Activated CD8-positive, alpha-beta memory T cell treated with anti-CD3 and anti-CD28 coated beads for 48 hours (primary cell): ENCODE measurements around the gene EXOSC2.

ENCODE experiments used
- DNase-seq, 3 experiments: peaks; one replicate each; pipeline ENCODE4 v3.0.0-alpha.2; 2020; ENCODE audit warnings: low read depth in 2 of 3, low spot score in 2 of 3

Gene EXOSC2

DNA sequence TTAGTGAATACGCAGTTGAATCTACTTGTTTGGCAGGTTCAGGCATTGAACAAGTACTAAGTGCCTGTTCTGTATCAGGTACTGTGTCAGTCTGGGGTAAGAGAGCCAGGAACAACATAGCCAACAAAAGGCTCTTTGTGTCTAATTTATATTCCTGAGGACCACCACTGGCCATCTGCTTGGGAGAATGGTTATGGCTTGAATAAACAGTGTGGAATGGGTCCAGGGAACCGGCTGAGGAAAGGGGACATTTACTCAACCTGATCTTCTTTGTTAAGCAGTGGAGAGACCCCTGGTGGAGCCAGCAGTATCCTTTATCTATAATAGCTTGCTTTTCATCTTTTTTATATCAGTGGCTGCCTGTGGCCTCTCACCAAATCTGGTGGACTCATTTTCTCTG is 38.6 kb downstream of the EXOSC2 start:
- no peak for DNase-seq

DNA sequence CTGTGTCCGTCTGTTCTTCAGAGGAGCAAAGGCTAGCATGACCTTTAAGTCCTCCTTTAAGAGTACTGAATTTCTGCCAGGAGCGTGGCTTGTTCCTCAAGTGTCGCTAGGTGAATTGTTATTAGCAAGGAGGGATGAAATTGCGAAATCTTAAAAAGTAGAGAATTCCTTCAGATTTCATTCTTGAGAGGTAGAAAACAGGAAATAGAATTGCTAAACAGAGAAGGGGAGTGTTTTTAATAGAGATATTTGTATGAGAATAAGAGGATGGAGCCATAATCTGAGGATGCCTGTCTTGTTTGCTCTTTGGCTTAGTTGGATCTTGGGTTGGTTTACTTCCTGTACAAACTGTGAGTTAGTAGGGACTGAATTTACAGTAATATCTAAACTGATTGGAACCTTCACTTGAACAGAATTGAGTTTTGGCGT is 39.2 kb downstream of the EXOSC2 start:
- DNase-seq = no peak

DNA sequence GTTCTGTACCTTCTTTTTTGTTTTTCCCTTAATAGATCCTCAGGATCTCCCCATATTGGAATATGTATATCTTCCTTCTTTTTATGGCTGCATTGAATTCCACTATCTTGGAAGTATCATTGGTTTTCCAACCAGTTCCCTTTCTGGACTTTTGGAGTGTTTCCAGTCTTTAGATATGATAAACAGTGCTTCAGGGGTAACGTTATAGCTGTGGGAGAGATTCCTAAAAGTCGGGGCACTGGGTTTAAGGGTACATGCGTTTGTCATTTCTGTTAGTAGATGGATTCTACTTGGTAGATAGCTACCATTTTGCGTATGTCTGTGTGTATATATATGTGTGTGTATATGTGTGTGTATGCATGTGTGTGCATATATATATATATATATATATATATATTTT is 42.0 kb downstream of the EXOSC2 start:
- DNase-seq = no peak

DNA sequence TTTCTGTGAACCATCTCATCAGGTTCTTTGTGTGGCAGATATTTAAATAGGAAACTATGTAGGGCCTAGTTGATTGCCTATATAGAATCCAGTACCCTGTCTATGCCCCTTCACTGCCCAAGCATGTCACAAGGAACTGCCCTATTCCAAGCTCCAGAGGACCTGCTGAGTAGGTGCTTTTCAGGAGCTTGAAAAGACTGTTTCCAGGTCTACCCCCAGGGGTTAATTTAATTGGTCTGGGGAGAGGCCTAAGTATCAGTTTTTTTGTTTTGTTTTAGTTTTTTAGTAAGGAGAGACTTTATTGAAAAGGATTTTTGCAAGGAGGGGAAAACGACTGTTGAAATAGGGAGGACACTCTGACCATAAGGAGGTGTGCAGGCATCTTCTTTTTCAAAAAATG is 43.3 kb downstream of the EXOSC2 start:
- no peak for DNase-seq

DNA sequence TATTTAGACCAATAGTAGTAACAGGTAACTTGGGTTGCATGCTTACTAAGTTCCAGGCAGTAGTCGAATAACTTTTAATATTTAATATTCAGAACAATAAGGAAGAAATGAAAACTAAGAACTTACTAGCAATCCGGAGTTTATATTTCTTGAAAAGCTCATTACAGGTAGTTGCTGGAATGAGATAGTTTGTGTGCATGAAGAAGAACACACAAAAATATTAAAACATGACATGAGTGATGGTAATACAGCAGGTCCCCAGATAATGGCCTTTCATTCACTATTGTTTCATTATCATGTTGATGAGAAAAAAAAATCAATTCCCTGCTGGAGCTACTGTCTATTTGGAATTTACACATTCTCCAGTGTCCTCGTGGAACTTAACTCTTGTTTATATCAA is 44.7 kb downstream of the EXOSC2 start:
- no peak for DNase-seq

DNA sequence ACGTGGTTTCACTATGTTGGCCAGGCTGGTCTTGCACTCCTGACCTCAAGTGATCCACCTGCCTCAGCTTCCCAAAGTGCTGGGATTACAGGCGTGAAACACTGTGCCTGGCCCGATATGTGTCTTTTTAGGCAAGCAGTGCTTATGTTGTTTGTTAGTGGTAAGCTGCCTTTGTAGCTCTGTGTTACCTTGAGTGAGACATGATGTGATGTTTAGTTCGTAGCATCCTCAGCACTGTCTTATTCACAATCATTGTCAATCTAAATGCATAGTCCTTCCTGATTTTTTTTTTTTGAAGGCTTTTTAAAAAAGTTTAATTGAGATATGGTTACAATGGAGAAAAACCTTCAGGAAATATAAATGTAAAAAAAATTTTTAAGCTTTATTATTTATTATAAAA is 45.5 kb downstream of the EXOSC2 start:
- DNase-seq = no peak

DNA sequence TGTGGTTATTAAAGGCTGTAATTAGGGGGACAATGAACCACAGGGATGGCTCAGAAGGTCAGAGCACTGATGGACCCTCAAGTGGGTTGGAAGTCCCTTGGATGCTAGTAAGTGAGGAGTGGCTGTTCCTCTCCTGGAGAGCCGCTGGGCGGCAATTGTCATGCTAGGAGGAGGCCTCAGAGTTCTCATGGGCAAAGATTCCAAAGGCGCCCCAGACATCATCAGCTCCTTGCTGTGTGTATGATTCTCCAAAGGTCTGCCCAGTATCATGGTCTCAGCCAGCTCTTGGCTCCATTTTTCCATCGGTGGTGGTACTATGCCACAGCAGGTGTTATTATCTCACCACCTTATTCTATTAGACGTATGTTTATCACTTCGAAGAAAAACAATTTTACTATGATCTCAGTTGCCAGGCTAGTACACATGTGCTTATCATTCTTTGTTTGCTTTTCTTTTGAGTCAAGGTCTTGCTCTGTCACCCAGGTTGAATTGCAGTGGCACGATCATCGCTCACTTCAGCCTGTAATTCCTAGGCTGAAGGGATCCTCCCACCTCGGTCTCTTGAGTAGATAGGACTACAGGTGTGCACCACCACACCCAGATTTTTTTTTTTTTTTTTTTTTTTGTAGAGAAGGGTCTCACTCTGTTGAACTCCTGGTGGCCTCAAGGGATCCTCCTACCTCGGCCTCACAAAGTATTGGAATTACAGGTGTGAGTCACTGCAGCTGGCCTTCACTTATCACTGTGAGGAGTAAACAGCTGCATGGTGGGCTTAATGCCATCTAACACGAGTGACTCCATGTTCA is 46.8 kb downstream of the EXOSC2 start:
- DNase-seq = no peak

DNA sequence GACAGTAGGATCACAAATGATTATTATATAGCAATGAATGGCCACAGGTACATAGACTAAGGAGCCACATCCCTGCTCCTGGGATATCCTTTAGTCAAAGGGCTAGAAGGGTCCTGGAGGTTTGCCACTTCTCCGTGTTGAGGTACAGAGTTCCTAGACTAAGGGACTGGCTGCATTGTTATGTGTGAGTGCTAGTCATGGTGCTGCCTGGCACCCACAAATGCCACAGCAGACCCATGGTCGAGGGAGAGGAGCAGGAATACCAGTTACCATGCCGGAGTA is 47.4 kb downstream of the EXOSC2 start:
- no peak for DNase-seq

DNA sequence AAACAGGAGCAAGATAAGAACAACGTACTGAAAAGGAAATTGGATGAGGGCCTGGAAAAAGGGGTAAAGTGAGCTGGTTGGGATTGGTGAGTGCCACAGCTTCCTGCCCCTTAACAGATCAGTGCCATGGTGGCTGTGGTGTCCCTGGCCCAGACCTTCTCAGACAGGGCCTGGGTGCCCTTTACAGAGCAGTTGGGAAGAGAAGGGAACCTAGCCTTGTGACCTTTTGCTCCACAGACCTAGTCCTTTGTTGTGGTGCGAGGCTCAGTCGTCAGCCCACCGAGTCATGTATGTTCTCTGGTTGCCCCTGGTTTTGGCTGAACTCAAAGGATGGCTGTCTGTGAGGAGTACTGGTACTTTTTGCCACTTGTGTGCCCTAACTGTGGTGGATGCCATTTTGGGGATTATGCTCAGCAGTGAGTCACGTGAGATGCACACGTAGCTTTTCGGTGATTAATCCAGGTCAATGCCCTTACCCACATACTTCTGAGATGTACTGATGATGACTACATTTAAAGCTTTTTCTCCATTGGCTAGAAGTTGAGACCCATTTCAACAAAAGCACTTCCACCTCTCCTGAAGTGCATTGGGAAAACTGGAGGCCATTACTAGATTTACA is 48.4 kb downstream of the EXOSC2 start:
- no peak for DNase-seq

DNA sequence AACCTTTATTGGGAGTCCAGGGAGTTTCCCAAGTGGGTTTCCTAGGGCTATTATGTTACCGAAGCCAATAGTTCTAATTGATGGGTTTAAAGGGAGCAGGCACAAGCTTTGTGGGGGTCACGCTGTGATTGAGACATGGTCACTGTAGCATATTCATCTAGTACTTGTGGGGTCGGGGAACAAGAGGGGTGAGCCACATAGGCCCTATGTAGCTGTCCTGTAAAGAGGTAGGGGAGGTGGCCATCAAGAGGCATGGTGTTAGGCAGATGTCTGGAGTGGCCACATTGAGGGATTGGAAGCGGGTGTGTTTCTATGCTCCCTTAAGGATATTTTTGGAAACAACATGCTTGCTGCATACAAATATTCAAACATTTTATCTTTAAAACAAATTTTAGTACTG is 50.1 kb downstream of the EXOSC2 start:
- no peak for DNase-seq

DNA sequence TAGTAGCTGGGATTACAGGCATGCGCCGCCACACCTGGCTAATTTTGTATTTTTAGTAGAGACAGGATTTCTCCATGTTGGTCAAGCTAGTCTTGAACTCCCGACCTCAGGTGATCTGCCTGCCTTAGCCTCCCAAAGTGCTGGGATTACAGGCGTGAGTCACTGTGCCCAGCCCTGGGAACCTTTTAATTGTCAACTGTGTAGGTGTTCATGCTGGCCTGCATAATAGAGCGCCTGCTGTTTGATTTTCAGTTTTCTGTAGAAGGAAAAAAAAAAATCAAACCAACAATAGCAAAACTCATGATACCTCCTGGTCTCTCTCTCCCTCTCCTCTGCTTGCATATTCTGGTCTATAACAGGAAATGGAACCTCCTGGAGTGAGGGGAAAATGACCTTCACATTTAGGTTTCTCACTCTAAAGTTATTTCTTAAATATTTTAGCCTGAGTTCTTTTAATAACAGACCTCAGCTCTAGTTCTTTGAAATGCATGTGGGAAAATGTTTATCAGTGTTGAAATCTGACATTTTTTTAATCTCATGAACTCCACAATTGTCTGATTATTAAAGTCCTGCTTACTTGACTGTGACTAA is 51.7 kb downstream of the EXOSC2 start:
- DNase-seq = no peak

DNA sequence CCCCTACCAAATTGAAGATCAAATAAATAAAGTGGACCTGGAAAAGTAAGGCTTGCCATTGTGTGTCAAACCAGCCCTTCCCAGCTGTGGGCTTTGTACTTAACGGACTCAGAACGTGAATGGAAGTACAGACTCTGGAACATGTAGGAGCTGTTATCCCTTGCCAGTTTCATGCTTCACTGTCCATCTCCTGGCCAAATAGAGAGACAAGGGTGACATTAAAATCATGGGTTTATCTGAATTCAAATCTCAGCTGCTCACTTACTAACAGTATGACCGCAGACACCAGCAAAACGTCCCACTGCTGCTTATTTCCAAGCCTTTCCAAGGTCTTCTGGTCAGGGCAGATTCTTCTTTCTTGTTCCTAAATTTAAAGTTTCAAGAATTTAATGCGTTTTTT is 52.2 kb downstream of the EXOSC2 start:
- no peak for DNase-seq

DNA sequence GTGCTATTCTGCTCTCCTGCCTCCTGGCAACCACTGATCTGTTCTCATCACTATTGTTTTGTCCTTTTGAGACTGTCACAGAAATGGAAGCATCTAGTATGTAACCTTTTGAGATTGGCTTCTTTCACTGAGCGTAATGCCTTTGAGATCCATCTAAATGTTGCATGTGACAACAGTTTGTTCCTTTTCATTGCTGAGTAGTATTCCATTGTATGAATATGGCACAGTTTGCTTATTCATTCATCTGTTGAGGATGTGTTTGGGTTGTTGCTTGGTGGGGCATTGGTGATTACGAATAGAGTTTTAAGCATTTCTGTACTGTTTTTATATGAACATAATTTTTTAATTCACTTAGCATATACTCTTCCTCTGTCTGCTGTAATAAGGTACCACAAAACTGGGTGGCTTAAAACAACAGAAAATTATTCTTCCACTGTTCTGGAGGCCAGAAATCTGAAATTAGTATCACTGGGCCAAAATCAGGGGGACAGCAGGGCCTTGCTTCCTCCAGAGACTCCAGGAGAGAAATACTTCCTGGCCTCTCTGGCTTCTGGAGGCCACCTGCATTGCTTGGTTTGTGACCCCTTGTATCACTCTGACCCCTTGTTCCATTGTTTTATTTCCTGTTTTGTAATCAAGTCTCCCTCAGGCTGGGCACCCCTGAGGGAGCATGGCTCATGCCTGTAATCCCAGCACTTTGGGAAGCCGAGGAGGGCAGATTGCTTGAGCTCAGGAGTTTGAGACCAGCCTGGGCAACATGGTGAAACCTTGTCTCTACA is 53.0 kb downstream of the EXOSC2 start:
- DNase-seq = no peak

DNA sequence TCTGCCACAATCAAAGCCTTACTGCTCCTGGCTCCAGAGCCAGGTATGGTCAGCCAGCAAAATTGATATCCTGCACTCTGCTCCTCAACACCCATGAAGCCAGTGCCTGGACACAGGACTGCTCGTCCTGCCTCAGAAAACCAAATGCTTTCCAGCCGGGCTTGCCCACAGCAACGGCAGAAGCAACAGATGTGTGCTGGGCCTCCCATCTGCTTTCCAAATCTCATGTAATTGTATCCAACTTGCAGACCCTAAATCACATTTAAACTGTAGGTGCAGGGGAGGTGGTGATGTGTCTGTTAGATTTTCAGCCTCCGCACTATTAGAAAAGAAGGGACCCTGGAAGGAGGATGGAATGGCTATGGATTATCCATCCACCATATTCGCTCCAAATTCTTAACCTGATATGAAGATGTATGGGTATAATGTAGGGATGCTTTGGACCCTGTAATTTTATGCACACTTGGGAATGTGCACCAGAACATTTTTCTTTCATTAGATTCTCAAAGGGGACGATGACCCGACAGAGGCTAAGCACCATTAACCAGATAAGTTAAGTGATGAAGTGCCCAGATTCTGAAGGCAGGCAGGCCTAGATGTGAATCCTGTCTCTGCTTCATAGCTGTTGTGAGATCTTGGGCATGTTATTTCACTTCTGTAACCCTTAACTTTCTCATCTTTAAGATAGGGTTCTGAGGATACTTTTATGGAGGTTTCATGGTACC is 58.2 kb downstream of the EXOSC2 start:
- DNase-seq = no peak
